ENCODE measurements around the gene FAM111A.

DNA sequence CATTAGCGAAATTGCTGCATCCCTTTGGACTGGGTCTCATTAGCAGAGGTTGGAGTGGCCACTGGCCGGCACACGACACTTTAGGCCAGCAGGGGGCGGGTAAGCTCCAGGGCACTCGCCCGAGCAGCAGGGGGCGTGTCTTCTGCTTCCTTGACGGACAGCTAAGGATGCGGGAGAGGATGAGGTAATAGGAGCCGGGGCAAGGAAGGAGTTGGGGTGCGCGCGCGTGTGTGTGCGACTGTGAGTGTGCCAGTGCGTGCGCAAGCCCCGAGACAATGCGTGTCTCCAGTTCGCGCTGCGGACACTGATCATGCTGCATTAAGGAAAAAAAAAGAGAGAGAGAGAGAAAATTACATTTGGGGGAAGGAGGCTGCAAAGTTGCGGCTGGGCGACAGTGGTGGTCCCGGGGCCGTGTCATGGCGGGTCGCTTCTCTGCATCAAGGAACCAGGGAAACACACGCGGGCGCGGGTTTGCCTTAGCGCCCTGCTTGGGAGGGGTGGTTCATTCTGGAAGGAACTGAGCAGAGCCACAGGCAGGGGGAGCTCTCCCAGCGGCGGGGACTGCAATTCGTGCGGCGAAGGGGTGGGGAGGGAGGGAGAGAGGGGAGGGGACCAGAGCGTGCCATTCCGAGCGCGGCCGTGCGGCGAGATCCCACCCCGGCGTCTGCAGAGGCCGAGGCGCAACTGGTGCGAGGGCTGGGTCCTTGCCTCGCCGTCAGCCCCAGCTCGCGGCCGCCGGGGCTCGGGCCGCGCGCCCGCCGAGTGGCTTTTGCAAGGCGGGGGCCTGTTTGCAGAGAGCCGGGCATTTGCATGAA, 29.1 kb downstream of the FAM111A start, which contains the start of gene DTX4:
- TF ChIP-seq RB1 (IDR thresholded peaks at IDR 0.05; ENCODE audit: borderline replicate concordance) (peak; percentile 61; the same call in 1 of the 2 replicates), CHD2 (IDR thresholded peaks at IDR 0.05; ENCODE audit: borderline replicate concordance, low read depth, low read length) (no peak), CHD4 (IDR thresholded peaks at IDR 0.05) (no peak), SRF (IDR thresholded peaks at IDR 0.05; ENCODE audit: low read depth in 2 of 2, low read length in 2 of 2) (no peak), CTCF (IDR thresholded peaks at IDR 0.05 in 2 of 3, conservative IDR thresholded peaks at IDR 0.05 in 1 of 3; ENCODE audit: control insufficient read depth in 2 of 3, extremely low read depth in 1 of 3, insufficient read depth in 1 of 3, low read depth in 3 of 3, low read length in 3 of 3) (peak; percentile 97 to 98 (median 97))

Measured in GM12878 (cell line).